Gastroesophageal sphincter (tissue), 3 donors: ENCODE measurements around the gene CSNK1G1.

Source experiments
- EP300 ChIP-seq: sonication (generic); formaldehyde crosslinking; IDR thresholded peaks from one replicate; pipeline ENCODE4 v1.6.1; 2017; ENCODE audit warnings: antibody characterized with exemption, mild to moderate bottlenecking
- POLR2A ChIP-seq, 2 donors: fragments of 450-650 bp; IDR thresholded peaks; one replicate each; pipeline ENCODE4 v1.6.1; 2017; ENCODE audit warnings: antibody characterized with exemption in 2 of 2, mild to moderate bottlenecking in 2 of 2, moderate library complexity in 1 of 2
- TF ChIP-seq, protein P1 (sequence below), 4 experiments: fragments of 200-600 bp in 2 of 4; fragments of 450-650 bp in 2 of 4; sonication (generic) in 1 of 4; IDR thresholded peaks; one replicate each; pipeline ENCODE4 v1.5.1; 2017 to 2019; ENCODE audit warnings: antibody characterized with exemption in 4 of 4, mild to moderate bottlenecking in 2 of 4, moderate library complexity in 2 of 4

GRCh38 chr15:64279131-64279530 lies 76.8 kb downstream of the CSNK1G1 start:
- TF ChIP-seq, protein P1, sequence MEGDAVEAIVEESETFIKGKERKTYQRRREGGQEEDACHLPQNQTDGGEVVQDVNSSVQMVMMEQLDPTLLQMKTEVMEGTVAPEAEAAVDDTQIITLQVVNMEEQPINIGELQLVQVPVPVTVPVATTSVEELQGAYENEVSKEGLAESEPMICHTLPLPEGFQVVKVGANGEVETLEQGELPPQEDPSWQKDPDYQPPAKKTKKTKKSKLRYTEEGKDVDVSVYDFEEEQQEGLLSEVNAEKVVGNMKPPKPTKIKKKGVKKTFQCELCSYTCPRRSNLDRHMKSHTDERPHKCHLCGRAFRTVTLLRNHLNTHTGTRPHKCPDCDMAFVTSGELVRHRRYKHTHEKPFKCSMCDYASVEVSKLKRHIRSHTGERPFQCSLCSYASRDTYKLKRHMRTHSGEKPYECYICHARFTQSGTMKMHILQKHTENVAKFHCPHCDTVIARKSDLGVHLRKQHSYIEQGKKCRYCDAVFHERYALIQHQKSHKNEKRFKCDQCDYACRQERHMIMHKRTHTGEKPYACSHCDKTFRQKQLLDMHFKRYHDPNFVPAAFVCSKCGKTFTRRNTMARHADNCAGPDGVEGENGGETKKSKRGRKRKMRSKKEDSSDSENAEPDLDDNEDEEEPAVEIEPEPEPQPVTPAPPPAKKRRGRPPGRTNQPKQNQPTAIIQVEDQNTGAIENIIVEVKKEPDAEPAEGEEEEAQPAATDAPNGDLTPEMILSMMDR (IDR thresholded peaks at IDR 0.05): no peak
- TF ChIP-seq POLR2A (IDR thresholded peaks at IDR 0.05): no peak
- no peak for TF ChIP-seq EP300
